ENCODE results near the gene KIF6. TPM values are rescaled to one million over a fixed set of nuclear protein-coding genes. Genes with fewer than 3 reads are reported as not detected.

KIF6 gene
- total RNA-seq, 1 donor from 2014 or later: 2.7 TPM

DNA sequence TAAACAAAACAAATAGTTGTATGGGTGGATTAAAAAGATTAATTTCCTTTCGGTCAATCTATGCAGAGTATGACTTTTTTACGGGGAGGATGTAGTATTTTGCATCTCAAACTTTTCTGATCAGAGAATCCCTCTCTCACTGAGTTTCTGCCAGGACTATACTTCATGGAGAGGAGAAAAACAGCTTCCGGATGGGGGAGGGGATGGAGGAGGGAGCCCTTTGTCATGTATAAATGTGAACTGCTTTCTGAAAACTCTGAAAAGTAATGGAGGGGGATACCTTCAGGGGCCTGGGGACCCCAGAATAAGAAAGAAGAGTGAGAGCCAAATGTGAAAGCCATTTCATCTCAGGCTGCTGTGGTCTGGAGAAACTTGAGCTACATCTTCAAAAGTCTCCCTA is 229.6 kb downstream of the KIF6 start:
- H3K4me2 ChIP-seq: no peak overlapping the region
- no peaks in the 10 kb centered on the region for H3K9me3 ChIP-seq (ENCODE audit: low read depth)
- Mint-ChIP-seq H3K36me3 (peaks cover 2% of the 10 kb centered on the region), H3K4me3 (no peak overlapping the region), H3K27ac (no peak overlapping the region), H3K4me1 (peaks cover 6% of the 10 kb centered on the region), H3K9me3 (peaks cover 4% of the 10 kb centered on the region), H3K27me3 (ENCODE audit: insufficient read depth, low read depth) (no peaks in the 10 kb centered on the region)
- no peak overlapping the region for H3K27ac ChIP-seq
- TF ChIP-seq CTCF (IDR thresholded peaks at IDR 0.05) (no peak), EZH2 (IDR thresholded peaks at IDR 0.05) (no peak), EZH2phosphoT487 (IDR thresholded peaks at IDR 0.05) (no peak)
- H4K20me1 ChIP-seq (ENCODE audit: low read depth): no peaks in the 10 kb centered on the region
- no peaks in the 10 kb centered on the region for H3K79me2 ChIP-seq (ENCODE audit: low read depth)
- no peaks in the 10 kb centered on the region for H3F3A ChIP-seq (ENCODE audit: low read depth)
- H2AFZ ChIP-seq (replicated peaks): peak overlapping the region; percentile 44
- H3K9ac ChIP-seq: no peak overlapping the region
- no peaks in the 10 kb centered on the region for H3K4me1 ChIP-seq
- H3K4me3 ChIP-seq: no peak overlapping the region
- no peaks in the 10 kb centered on the region for H3K27me3 ChIP-seq
- no peak for DNase-seq (ENCODE audit: low spot score)
- no peaks in the 10 kb centered on the region for H3K36me3 ChIP-seq

GRCh38 chr6:39494998-39495397 is 230.2 kb downstream of the KIF6 start:
- peaks cover under 1% of the 10 kb centered on the region for H3K9me3 Mint-ChIP-seq
- Histone ChIP-seq H2AFZ (replicated peaks) (peak overlapping the region; percentile 1), H3K9me3 (ENCODE audit: low read depth) (no peaks in the 10 kb centered on the region), H3K27ac (no peak overlapping the region), H3K9ac (no peak overlapping the region), H4K20me1 (ENCODE audit: low read depth) (no peaks in the 10 kb centered on the region), H3K4me2 (no peak overlapping the region), H3F3A (ENCODE audit: low read depth) (no peaks in the 10 kb centered on the region), H3K4me1 (no peaks in the 10 kb centered on the region), H3K36me3 (no peaks in the 10 kb centered on the region), H3K4me3 (no peak overlapping the region), H3K27me3 (no peaks in the 10 kb centered on the region), H3K79me2 (ENCODE audit: low read depth) (no peaks in the 10 kb centered on the region)
- TF ChIP-seq CTCF (IDR thresholded peaks at IDR 0.05): no peak
- TF ChIP-seq EZH2 (IDR thresholded peaks at IDR 0.05): no peak
- TF ChIP-seq EZH2phosphoT487 (IDR thresholded peaks at IDR 0.05): no peak
- no peaks in the 10 kb centered on the region for H3K36me3 Mint-ChIP-seq
- no peaks in the 10 kb centered on the region for H3K27me3 Mint-ChIP-seq (ENCODE audit: insufficient read depth, low read depth)
- H3K27ac Mint-ChIP-seq: no peak overlapping the region
- DNase-seq (ENCODE audit: low spot score): no peak
- peaks cover 6% of the 10 kb centered on the region for H3K4me1 Mint-ChIP-seq
- no peak overlapping the region for H3K4me3 Mint-ChIP-seq

- Mint-ChIP-seq H3K27ac (no peak overlapping the region), H3K9me3 (no peaks in the 10 kb centered on the region), H3K4me1 (peaks cover 6% of the 10 kb centered on the region), H3K36me3 (no peaks in the 10 kb centered on the region), H3K4me3 (no peak overlapping the region), H3K27me3 (ENCODE audit: insufficient read depth, low read depth) (no peaks in the 10 kb centered on the region)
- TF ChIP-seq EZH2 (IDR thresholded peaks at IDR 0.05) (no peak), CTCF (IDR thresholded peaks at IDR 0.05) (no peak), EZH2phosphoT487 (IDR thresholded peaks at IDR 0.05) (no peak)
- no peaks in the 10 kb centered on the region for H3K4me1 ChIP-seq
- H3K9ac ChIP-seq: no peak overlapping the region
- no peak overlapping the region for H2AFZ ChIP-seq (replicated peaks)
- H3K9me3 ChIP-seq (ENCODE audit: low read depth): no peaks in the 10 kb centered on the region
- no peaks in the 10 kb centered on the region for H3K36me3 ChIP-seq
- H3K27ac ChIP-seq: no peak overlapping the region
- H3K4me3 ChIP-seq: no peak overlapping the region
- H3K79me2 ChIP-seq (ENCODE audit: low read depth): no peaks in the 10 kb centered on the region
- no peaks in the 10 kb centered on the region for H4K20me1 ChIP-seq (ENCODE audit: low read depth)
- no peak for DNase-seq (ENCODE audit: low spot score)
- no peaks in the 10 kb centered on the region for H3F3A ChIP-seq (ENCODE audit: low read depth)
- no peaks in the 10 kb centered on the region for H3K27me3 ChIP-seq
- H3K4me2 ChIP-seq: no peak overlapping the region
These were observed 231.4 kb downstream of the KIF6 start for GRCh38 chr6:39493777-39494176.

All from neural progenitor cell (in vitro differentiated cells).